ENCODE measurements around the gene DUSP15. TPM values are rescaled to one million over a fixed set of nuclear protein-coding genes. Genes with fewer than 3 reads are reported as not detected.

DUSP15 gene
- total and polyA plus RNA-seq, 2 of the 4 experiments (the other 2 are of a cell fraction), result not detected

GRCh38 chr20:31837896-31838397, 32.4 kb downstream of the DUSP15 start:
- H2AK9ac ChIP-seq (replicated peaks; ENCODE audit: low read depth, low read length, poor library complexity), result no peak overlapping the region
- H2AK5ac ChIP-seq (ENCODE audit: low read depth, low read length), result peak overlapping the region; percentile 81
- in situ Hi-C loops (cut with MboI; ENCODE audit: low sequenced_read_pairs), result loop anchor here (25.0 kb wide), 2 partner anchors 649 to 824 kb away; partner anchors contain the start of gene C20orf203
- no peak overlapping the region for H3K9ac ChIP-seq (ENCODE audit: low read depth, low read length)
- H2BK20ac ChIP-seq (ENCODE audit: low read depth, low read length), result no peak overlapping the region
- ATAC-seq (ENCODE audit: low read depth), result no peak
- H2AFZ ChIP-seq (replicated peaks; ENCODE audit: low read length, poor library complexity), result peak overlapping the region; percentile 47
- peak overlapping the region; percentile 18; the same call in 1 of the 2 replicates for H2BK120ac ChIP-seq (ENCODE audit: low read depth, low read length)
- no peak overlapping the region for H4K8ac ChIP-seq (ENCODE audit: low read depth in 2 of 2, low read length in 2 of 2)
- H3K4ac ChIP-seq (ENCODE audit: low read depth, low read length), result peak overlapping the region; percentile 64
- ChIA-PET CTCF (interaction anchor here (0.6 to 3.5 kb wide), 6 partner anchors 9 to 814 kb away, joined by 3 to 12 read pairs (median 4); no protein-coding TSS in a partner anchor), POLR2A (ENCODE audit: unreplicated experiment) (no interaction called here)
- dilution Hi-C loops (cut with HindIII; ENCODE audit: low sequenced_read_pairs, unreplicated experiment), result no loop called here
- no peaks in the 10 kb centered on the region for H3K36me3 ChIP-seq (ENCODE audit: control insufficient read depth, insufficient read depth, low read length)
- peak overlapping the region; percentile 10; the same call in 1 of the 3 replicates for H2BK15ac ChIP-seq (ENCODE audit: low read depth, low read length)
- H2BK5ac ChIP-seq (ENCODE audit: low read depth, low read length, poor library complexity, severe bottlenecking), result no peak overlapping the region
- H3K4me2 ChIP-seq (ENCODE audit: low read depth, low read length), result no peak overlapping the region
- peaks cover 3% of the 10 kb centered on the region; the same call in 1 of the 2 replicates for H3K27me3 ChIP-seq (ENCODE audit: control insufficient read depth, insufficient read depth, low read length)
- no peak for TF ChIP-seq RCOR1 (IDR thresholded peaks at IDR 0.05; ENCODE audit: insufficient replicate concordance, low read length)
- H3K56ac ChIP-seq (ENCODE audit: extremely low read depth, insufficient read depth, low read length), result no peak overlapping the region
- no peak overlapping the region for H4K91ac ChIP-seq (ENCODE audit: insufficient read depth, low read depth, low read length)
- H3K27ac ChIP-seq (ENCODE audit: insufficient read depth, low read length), result no peak overlapping the region
- no peak overlapping the region for H3K4me3 ChIP-seq (ENCODE audit: insufficient read depth, low read depth, low read length)
- H3K14ac ChIP-seq (replicated peaks; ENCODE audit: low read depth, low read length), result peak overlapping the region; percentile 57; the same call in 1 of the 2 replicates
- H3K23ac ChIP-seq (ENCODE audit: low read depth, low read length), result peak overlapping the region; percentile 6; the same call in 1 of the 2 replicates
- no peak overlapping the region for H3K18ac ChIP-seq (ENCODE audit: low read depth, low read length)
- peak; percentile 19 for DNase-seq
- no TSS peak for BruUV-seq (replicated peaks)
- H4K20me1 ChIP-seq (ENCODE audit: insufficient read depth, low read length), result peaks cover 36% of the 10 kb centered on the region
- H3K9me1 ChIP-seq (ENCODE audit: insufficient read depth, low read length), result peaks cover 36% of the 10 kb centered on the region
- H3K79me1 ChIP-seq (ENCODE audit: low read depth in 1 of 2, low read length in 2 of 2), result 0 out of 4 replicates have a peak, but pooled peaks cover 0 to 4% of the 10 kb centered on the region in 2 experiments
- H3K9me3 ChIP-seq (ENCODE audit: control insufficient read depth, insufficient read depth, low read length), result no peaks in the 10 kb centered on the region
- H3K4me1 ChIP-seq (ENCODE audit: control insufficient read depth, insufficient read depth, low read length), result peaks cover 27% of the 10 kb centered on the region
- H4K5ac ChIP-seq (ENCODE audit: low read depth, low read length), result no peak overlapping the region
- WGBS, 2 experiments (ENCODE audit: extremely low coverage in 2 of 2, insufficient read length in 1 of 2), result 71% methylated on average over 2 of the region's 3 CpGs; no CpG with 5 or more reads in 1 of the 2 experiments
- intact Hi-C loops (cut with micrococcal nuclease), result no loop called here
